GM19023 (cell line): Measurements from ENCODE around the gene SEC14L1.

Experiments
- ATAC-seq: cut with Tn5 transposase; IDR thresholded peaks from one replicate; pipeline ENCODE4 v1.9.1; 2021; ENCODE audit warnings: mild to moderate bottlenecking, moderate library complexity; ENCODE audit not compliant: unreplicated experiment

Gene SEC14L1

GRCh38 chr17:77160875-77161530 is 20.2 kb downstream of the SEC14L1 start:
- no peak for ATAC-seq

DNA sequence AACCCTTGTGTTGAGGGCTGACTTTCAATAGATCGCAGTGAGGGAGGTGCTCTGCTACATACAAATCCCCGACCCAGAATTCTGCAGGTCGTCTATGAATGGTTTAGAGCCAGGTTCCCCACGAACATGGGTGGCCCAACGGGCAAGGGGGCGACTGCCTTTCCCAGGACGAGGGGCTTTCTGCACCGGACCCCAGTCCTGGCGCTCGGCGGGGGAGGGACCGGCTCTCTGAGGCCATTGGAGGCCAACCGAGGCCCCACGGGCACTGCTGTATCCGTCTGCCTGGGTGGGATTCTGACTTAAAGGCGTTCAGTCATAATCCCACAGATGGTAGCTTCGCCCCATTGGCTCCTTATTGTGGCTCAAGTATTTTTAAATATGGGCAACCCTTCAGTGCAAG is 21.2 kb downstream of the SEC14L1 start:
- no peak for ATAC-seq

DNA sequence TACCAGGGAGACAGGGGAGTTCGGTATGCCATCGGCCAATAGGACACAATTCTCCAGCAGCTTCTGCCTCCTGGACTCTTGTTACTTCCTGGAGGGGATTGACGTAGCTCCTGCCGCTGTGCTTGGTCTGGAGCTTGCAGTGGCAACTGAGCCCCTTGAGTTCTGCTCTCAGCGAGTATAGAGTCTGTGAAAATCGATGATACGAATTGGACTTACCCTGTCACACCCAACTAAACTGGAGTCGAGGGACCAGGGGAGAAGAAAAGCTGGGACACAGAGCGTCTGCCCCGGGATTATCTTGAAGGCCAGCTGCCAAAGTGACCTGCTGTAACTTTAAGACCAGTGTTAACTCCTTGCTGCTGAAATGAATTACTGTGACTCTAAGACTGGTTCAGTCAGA is 22.2 kb downstream of the SEC14L1 start:
- no peak for ATAC-seq

DNA sequence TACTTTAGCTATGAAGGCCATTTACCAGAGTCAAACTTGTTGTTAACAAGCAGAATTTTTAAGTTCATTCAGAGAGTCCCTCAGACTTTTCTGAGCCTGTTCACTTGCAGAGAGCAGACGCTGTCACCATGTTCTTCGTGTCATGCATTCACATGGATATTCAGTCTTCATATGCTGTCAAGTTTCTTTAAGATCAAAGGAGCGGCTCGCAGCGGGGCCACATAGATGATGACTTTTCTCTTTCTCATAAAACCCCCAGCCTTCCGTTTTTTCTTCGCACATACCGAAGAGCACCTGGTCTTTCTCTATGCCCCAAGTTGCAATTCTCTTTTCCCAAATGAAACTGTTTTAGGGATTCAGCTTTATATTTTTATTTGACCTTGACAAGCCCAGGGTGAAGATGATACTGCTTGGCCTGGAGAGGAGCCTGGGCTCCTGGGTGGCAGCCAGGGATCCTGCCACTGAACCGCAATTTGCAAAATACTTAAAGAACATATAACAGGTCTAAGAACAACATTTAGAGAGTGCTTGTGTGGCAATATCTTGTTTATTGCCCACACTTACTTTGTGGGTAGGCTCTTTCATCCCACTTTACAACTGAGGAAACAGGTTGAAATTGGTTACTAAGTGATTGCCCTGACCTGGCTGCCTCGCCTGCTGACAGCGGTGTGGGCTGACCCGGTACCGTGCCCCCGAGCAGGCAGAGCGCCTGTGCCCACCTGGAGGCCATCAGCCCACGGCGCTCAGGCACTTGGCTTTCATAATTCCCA is 22.9 kb downstream of the SEC14L1 start:
- ATAC-seq: no peak

- ATAC-seq: no peak
Observed at GRCh38 chr17:77164483-77165091, 23.8 kb downstream of the SEC14L1 start.

- no peak for ATAC-seq
Observed at GRCh38 chr17:77165577-77165976, 24.8 kb downstream of the SEC14L1 start.

GRCh38 chr17:77167472-77168306 is 26.9 kb downstream of the SEC14L1 start:
- ATAC-seq: no peak

GRCh38 chr17:77173104-77173503 is 32.3 kb downstream of the SEC14L1 start:
- no peak for ATAC-seq

DNA sequence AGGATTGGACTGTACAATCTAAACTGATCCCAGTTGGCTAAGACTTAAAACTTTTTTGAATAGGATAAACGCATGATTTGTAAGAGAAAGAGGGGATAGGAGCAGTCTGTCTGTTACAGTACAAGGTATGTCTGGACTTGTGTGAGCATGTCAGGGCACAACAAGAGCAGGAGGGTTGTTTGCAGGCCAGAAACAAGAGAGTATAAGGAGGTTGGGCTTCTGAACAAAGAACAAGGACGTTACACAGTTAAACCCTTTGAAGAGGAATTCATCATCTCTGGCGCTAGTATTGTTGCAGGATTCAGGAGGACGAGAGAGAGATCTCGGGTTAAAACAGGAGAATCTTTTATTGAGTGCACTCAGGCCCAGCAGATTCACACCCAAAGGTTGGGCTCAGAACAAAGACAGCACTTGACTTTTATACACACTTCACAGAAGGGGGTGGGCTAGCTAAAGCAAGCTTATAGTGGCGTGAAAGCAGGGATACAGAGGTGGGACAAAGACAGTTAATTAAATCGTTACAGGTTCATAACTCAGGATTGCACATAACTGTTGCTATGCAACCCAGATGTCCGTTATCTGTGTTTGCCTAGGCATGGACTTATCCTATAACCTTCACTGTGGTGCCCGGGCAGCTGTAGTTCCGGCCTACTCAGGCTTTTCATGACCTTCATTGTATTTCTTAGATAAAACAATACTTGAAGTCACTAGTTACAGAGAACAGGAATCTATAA is 34.3 kb downstream of the SEC14L1 start:
- no peak for ATAC-seq

DNA sequence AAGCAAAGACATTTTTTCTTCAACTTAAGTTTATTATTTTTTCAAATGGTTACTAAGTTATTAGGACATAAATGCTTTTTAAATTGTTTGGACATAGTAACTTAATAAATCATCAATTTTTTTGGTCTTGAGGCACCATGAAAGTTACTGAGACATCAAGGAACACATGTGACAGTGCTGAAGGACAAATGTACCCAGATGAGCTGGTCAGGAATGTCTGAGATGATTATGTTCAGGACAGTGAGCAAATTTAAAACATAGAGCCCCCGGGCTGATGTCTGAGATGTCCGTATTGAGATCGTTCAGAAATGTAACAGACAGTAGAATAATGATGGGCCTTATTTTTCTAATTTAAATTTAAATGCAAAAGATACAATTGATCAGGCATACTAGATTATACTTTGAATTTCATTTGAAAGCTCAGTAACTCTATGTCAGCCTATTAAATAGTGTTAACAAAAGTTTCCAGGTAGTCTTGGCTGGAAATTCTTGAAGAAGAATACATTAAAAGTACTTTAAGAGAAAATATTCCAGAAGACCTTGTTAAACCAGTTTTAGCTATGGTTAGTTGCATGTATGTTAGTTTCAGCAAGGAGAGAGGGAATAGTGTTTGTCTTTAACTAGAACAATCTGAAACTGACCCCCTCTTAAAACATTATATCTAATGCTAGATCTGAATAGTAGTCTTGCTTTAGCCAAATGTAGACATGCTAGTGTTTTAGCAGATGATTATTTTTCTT is 36.4 kb downstream of the SEC14L1 start:
- no peak for ATAC-seq

DNA sequence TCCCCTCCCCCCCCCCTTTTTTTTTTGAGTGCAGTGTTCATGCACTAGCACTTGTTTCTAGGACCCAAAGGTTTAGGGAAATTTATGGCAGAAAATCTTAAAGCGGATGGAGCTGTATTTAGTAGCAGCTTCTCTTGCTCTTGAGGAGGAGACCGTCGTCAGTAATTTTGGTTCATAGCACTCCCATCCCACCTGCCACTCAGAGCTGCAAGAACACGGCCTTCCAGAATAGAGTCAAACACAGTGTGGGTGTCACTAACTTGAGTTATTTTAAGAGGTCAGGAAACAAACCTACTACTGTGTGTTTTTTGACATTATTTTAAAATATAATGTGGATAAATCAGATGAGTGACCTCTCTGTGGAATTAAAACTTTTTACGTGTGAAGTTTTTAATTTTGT is 37.3 kb downstream of the SEC14L1 start:
- ATAC-seq: no peak

GRCh38 chr17:77178563-77178962 is 37.8 kb downstream of the SEC14L1 start:
- no peak for ATAC-seq

DNA sequence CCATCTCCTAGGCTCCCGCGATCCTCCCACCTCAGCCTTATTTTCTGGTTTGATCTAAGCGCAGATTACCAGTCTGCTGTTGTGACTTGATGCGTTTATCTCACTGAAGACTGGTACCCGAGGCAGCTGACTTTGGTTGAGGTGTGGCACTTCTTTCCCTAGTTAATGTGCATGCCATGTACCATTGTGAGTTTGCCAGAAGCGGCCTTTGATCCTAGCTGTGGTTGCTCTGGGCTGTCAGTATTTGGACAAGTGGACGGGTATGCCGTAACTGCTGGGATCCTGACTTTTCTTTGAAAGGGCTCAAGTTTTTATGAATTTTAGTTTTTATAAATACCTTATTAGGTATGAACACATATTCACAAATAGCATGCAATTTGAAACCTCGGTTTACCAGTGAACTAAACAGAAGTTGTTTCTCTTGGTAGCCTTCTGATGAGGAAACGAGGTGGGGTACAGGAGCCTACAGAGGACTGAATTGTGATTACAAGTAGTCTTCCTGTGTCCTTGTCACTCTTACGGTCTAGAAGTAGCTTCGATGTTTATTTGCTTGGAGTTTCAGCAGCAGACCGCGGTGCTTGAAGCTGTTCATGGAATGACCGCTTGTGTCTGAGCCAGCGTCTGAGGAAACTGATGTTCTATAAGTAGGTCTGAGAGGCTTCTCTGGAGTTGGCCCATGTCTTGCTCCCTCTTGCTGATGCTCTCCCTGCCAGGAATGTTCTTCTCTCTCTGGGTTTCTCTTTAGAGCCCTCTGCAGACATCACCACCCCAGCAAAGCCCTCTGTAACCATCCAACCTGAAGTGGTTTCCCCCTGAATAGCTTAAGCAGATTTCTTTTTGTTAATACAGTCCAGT is 40.0 kb downstream of the SEC14L1 start:
- no peak for ATAC-seq

DNA sequence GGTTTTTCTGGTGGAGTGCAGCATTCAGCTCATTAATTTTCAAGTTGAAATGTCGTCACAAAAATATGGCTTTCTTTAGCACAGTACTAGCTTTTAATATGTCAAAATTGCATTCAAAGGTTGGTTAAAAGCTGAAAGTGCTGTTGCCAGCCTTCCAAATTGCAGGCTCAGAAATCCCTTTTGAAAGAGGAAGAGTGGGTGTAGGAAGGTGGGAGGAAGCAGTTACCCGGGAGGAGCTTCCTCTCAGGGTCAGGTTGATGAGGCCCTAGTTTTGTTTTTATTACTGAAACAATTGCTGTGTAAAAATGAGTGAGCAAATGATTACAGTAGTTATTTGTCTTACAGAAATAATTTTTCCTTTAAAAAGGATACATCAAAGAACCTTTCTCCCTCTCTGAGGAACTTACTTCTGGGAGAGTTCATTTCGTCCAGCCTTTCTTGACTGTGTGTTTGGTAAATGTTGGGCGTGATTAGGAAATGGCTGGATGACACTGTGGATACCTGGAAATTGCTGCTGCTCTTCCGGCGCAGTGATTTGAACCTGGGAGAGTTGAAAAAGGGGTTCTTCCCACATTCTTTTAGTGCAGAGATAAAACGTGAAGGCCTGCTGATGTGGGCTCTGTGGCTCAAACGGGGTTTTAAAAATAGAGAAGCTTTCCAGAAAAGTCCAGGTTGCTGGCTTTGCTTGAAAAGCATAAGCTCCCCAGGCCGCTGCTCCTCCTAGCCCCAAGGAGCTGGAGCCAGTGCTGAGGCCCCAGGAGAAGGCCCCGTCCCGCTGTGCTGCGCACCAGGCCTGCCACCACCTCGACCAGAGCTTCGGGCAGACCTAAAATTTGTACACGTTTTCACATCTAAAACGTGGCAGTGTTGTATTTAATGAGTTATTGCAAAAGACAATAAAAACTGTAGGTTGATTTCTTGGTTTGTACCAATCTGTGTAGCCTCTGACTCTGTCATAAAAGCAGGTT is 41.7 kb downstream of the SEC14L1 start:
- ATAC-seq: no peak

DNA sequence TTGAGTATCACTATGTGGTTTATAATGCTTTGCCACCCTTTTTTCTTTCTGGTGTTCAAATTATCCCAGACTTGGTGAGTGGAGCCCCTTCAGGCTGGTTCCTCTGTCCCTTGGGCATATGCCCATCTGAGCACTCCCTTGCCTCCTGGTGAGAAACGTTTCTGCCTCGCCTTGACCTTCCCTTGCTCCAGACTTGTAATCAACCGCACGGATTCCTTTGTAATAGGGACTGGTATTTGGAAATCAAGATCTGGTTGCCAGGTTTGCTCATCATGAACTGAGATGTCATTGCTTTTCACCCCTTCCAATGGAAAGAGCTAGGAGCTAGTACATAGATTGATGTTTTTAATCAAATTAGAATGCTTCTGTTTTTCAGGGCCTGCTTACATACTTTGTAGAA is 43.7 kb downstream of the SEC14L1 start:
- no peak for ATAC-seq

DNA sequence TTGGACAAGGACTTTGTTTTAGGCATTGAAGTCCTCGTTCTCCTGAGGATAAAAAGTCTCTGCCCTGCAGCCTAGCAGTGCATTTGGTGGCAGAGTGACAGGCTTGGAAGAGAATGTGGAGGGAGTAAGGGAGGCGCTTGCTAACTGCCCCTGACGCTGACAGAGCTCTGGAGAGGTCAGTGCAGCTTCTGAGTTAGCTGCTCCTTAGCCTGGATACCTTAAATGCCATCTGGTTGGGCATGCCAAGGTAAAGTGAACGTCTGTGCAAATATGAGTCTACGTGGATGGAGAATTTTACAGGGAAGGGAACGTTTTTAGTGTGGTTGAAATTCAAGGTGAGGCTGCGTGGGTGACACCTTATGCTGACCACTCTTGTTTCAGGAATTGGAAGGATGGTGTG is 44.4 kb downstream of the SEC14L1 start:
- ATAC-seq: no peak

GRCh38 chr17:77186141-77186604 is 45.4 kb downstream of the SEC14L1 start:
- ATAC-seq: no peak
